K562 (cell line): ENCODE results near the gene NAXE. TPM values are rescaled to one million over a fixed set of nuclear protein-coding genes. Genes with fewer than 3 reads are reported as not detected.

Experiments used
- ARID1B ChIP-seq: fragments of 450-650 bp; IDR thresholded peaks from 2 replicates; pipeline ENCODE4 v1.6.1; 2016; ENCODE audit warnings: antibody characterized with exemption, mild to moderate bottlenecking, inconsistent platforms
- BACH1 ChIP-seq: fragments of 200-800 bp; sonication (Bioruptor generic); IDR thresholded peaks from 2 replicates; pipeline ENCODE4 v1.6.1; 2016; ENCODE audit warnings: missing genetic modification characterization, missing compliant biosample characterization
- BRCA1 ChIP-seq, 2 experiments: fragments of 450-650 bp in 1 of 2; sonication (generic) in 1 of 2; formaldehyde crosslinking in 1 of 2; IDR thresholded peaks; 2 replicates each; pipeline versions ENCODE4 v1.5.0 to v1.6.1; 2017 to 2020; ENCODE audit warnings: mild to moderate bottlenecking in 1 of 2, missing genetic modification reagents in 1 of 2
- BRD4 ChIP-seq: fragments of 200-600 bp; sonication (generic); IDR thresholded peaks from 2 replicates; pipeline ENCODE4 v1.6.1; 2017; ENCODE audit warnings: inconsistent platforms
- BRF2 ChIP-seq: IDR thresholded peaks from 3 replicates; pipeline ENCODE4 v1.6.1; 2011; ENCODE audit warnings: borderline replicate concordance, mild to moderate bottlenecking; ENCODE audit not compliant: insufficient read length, insufficient read depth
- CAMTA2 ChIP-seq: fragments of 250-450 bp; sonication (Bioruptor Pico); conservative IDR thresholded peaks from 2 replicates; pipeline ENCODE4 v1.5.1; 2022
- CBX5 ChIP-seq: IDR thresholded peaks from 2 replicates; pipeline ENCODE4 v1.6.1; 2014; ENCODE audit warnings: low read depth, borderline replicate concordance
- E2F1 ChIP-seq: sonication (generic); formaldehyde crosslinking; IDR thresholded peaks from 2 replicates; pipeline ENCODE4 v1.8.1; 2023; ENCODE audit warnings: mild to moderate bottlenecking, missing genetic modification reagents, moderate library complexity
- E2F6 ChIP-seq, 2 experiments: IDR thresholded peaks; 2 replicates each; pipeline ENCODE4 v1.6.1; 2011; ENCODE audit warnings: borderline replicate concordance in 1 of 2, control low read depth in 1 of 2, low read depth in 1 of 2, low read length in 1 of 2, mild to moderate bottlenecking in 1 of 2, mixed read lengths in 1 of 2, moderate library complexity in 1 of 2; ENCODE audit not compliant: insufficient read depth in 1 of 2, insufficient read length in 1 of 2, poor library complexity in 1 of 2, severe bottlenecking in 1 of 2; ENCODE audit errors: extremely low read depth in 1 of 2
- GTF2B ChIP-seq: IDR thresholded peaks from 2 replicates; pipeline ENCODE4 v1.6.1; 2011; ENCODE audit not compliant: insufficient read length; ENCODE audit errors: extremely low read depth
- KLF6 ChIP-seq: fragments of 250-450 bp; sonication (Bioruptor Pico); IDR thresholded peaks from 2 replicates; pipeline ENCODE4 v1.4.0; 2020; ENCODE audit warnings: mild to moderate bottlenecking, moderate library complexity, borderline replicate concordance
- MAFG ChIP-seq: fragments of 450-650 bp; conservative IDR thresholded peaks from 2 replicates; pipeline ENCODE4 v1.6.1; 2016; ENCODE audit warnings: missing genetic modification characterization, missing compliant biosample characterization
- SMC3 ChIP-seq: conservative IDR thresholded peaks from 2 replicates; pipeline ENCODE4 v1.6.1; 2011; ENCODE audit warnings: low read depth, low read length, improper control_type of control experiment; ENCODE audit not compliant: insufficient read depth
- SRSF9 ChIP-seq: fragments of 200-400 bp; formaldehyde crosslinking; IDR thresholded peaks from 2 replicates; pipeline ENCODE4 v1.6.1; 2017; ENCODE audit warnings: low read depth, low read length, borderline replicate concordance
- THAP7 ChIP-seq: fragments of 250-450 bp; sonication (Bioruptor Pico); IDR thresholded peaks from 2 replicates; pipeline ENCODE4 v1.5.0; 2021
- TOE1 ChIP-seq, 2 experiments: fragments of 450-650 bp in 1 of 2; sonication (generic) in 1 of 2; formaldehyde crosslinking in 1 of 2; IDR thresholded peaks; 2 replicates each; pipeline versions ENCODE4 v1.7.1 to v1.8.0; 2016 to 2022; ENCODE audit warnings: borderline replicate concordance in 2 of 2, mild to moderate bottlenecking in 2 of 2, antibody characterized with exemption in 1 of 2, inconsistent platforms in 1 of 2, low read depth in 1 of 2, missing genetic modification reagents in 1 of 2, moderate library complexity in 1 of 2
- ZBTB33 ChIP-seq: sonication (generic); formaldehyde crosslinking; IDR thresholded peaks from 2 replicates; pipeline ENCODE4 v1.8.1; 2023; ENCODE audit warnings: mild to moderate bottlenecking, missing genetic modification reagents
- ZC3H8 ChIP-seq: fragments of 450-650 bp; IDR thresholded peaks from 2 replicates; pipeline ENCODE4 v1.6.1; 2017
- ZNF311 ChIP-seq: fragments of 250-450 bp; sonication (Bioruptor Pico); IDR thresholded peaks from 2 replicates; pipeline ENCODE4 v1.4.0; 2020; ENCODE audit warnings: mild to moderate bottlenecking, moderate library complexity
- ZNF507 ChIP-seq: conservative IDR thresholded peaks from 2 replicates; pipeline ENCODE4 v1.6.1; 2017; ENCODE audit warnings: missing genetic modification characterization, missing compliant biosample characterization
- polyA plus RNA-seq, 8 experiments: library from polyadenylated mRNA; depleted of rRNA in 4 of 8; stranded (reverse) in 5 of 8; unstranded in 3 of 8; fragments of >200 nt; fragmentation: Nextera tagmentation in 2 of 8; fragmentation: Illumina TruSeq in 1 of 8; extraction: Ambion mirVana in 2 of 8; extraction: Trizol in 1 of 8; gene quantifications; 2 replicates each; pipeline versions ENCODE4 v1.2.1 to v1.2.3, GENCODE V29; 2011 to 2014; ENCODE audit warnings: inconsistent platforms in 1 of 8, missing spikeins in 1 of 8
- total RNA-seq, 7 experiments: library from RNA; depleted of rRNA in 6 of 7; stranded (reverse); fragments of >200 nt in 6 of 7; fragmentation: Illumina TruSeq in 2 of 7; extraction: Trizol in 2 of 7; gene quantifications; 2 replicates each; pipeline versions ENCODE4 v1.2.1 to v1.2.3, GENCODE V29; 2011 to 2021; ENCODE audit warnings: low replicate concordance in 1 of 7

NAXE gene
- total and polyA plus RNA-seq, 9 of the 15 experiments (the other 6 are each of a cell fraction or from before 2014, with no cell fraction given): 27.3 to 137 (median 90.0) TPM

GRCh38 chr1:156601122-156601830 is 9.7 kb downstream of the NAXE start, which contains the start of gene GPATCH4 (continued):
- TF ChIP-seq BRCA1 (IDR thresholded peaks at IDR 0.05): no peak
- TF ChIP-seq BRCA1 (CRISPR knock-in tag; IDR thresholded peaks at IDR 0.05): no peak
- peak; percentile 62; the same call in 1 of the 2 replicates for TF ChIP-seq E2F1 (CRISPR knock-in tag)
- no peak for TF ChIP-seq ZNF507 (tag)
- TF ChIP-seq BACH1: no peak
- TF ChIP-seq BRF2: no peak
- TF ChIP-seq GTF2B: no peak
- TF ChIP-seq E2F6 (IDR thresholded peaks at IDR 0.05; ENCODE audit: borderline replicate concordance in 1 of 2, extremely low read depth in 1 of 2, insufficient read depth in 1 of 2, insufficient read length in 1 of 2, low read depth in 1 of 2, low read length in 1 of 2, poor library complexity in 1 of 2, severe bottlenecking in 1 of 2): peak in 1 of 2 experiments; percentile 48
- TF ChIP-seq BRD4: no peak
- no peak for TF ChIP-seq CBX5
- no peak for TF ChIP-seq SMC3
- TF ChIP-seq MAFG (tag): no peak
- no peak for TF ChIP-seq SRSF9
- TF ChIP-seq CAMTA2 (CRISPR knock-in tag): no peak
- 0 out of 2 replicates have a peak, but pooled peaks have one; percentile 4 for TF ChIP-seq ZBTB33 (CRISPR knock-in tag)
- no peak for TF ChIP-seq THAP7 (CRISPR knock-in tag)
- no peak for TF ChIP-seq ZNF311 (CRISPR knock-in tag)
- no peak for TF ChIP-seq ZC3H8
- TF ChIP-seq TOE1 (IDR thresholded peaks at IDR 0.05; ENCODE audit: borderline replicate concordance): no peak
- TF ChIP-seq TOE1 (CRISPR knock-in tag; IDR thresholded peaks at IDR 0.05; ENCODE audit: borderline replicate concordance, low read depth): no peak
- no peak for TF ChIP-seq KLF6 (CRISPR knock-in tag)
- no peak for TF ChIP-seq ARID1B
